Iris pigment epithelial cell (primary cell): ENCODE results near the gene KIF26B.

Experiments
- DNase-seq: peaks from one replicate; pipeline ENCODE4 v3.0.0-alpha.2; 2011; ENCODE audit warnings: low read depth

The KIF26B gene

DNA sequence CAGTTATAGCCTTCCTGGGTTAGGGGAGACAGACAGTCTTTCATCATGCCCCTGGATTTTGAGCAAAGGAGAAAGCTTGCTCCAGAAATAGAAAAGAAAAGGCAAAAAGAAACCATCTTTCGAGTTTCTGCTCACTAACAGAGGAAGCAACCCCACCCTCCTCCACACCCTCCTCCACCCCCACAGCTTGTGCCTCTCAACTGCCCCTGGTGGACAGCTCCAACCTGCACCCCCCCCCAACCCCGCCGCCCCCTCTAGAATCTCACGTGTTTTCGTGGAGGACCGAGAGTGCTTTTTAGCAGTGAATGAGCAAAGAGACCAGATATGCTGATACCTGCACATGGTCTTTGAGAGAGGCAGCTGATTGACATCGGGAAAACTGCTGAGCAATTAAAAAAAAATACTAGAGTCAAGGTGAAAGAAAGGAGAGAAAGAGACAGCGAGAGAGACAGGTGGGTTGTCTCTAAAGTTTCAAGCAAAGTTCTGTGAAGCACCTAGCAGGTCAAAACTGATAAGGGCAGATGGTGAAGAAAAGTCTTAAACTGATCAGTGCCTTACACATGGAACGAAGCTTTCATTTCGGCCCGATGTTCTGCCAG is 358.3 kb downstream of the KIF26B start:
- DNase-seq = peak; percentile 16

DNA sequence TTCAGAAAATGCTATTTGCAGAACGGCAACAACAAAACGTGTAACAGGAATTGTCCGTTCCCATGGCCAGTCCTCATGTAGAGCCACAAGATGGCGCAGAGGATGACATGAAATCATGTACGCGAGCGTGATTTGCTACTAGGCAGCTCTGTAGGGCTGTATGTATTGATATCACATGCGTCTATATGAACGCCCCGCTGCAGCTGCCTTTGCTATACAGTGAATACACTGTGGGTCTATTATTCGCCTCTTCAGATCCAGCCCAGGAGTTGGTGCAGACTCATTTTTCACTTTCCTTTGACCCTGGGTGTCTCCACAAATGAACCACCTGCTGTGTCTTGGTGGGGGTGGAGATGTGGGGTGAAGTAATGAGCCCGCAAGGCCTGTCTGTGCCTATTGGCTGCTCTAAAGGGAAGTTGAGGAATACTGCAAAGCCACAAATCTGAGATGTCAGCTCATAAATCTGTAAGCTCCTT is 361.5 kb downstream of the KIF26B start:
- DNase-seq = no peak

DNA sequence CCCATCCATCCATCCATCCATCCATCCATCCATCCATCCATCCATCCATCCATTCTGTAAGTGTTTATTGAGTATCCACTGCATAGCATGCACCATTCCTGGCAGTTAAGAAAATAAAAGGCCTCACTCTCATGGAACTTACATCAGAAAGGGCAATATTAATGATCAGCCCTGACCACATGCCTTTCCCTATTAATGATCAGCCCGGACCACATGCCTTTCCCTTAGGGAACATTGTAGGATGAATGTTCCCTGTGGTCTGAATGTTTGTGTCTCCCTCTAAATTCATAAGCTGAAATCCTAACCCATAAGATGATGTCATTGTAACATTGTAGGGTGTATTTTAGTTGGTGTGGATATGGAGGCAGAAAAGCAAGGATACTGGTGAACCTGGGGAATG is 365.8 kb downstream of the KIF26B start:
- DNase-seq = no peak

- no peak for DNase-seq
Measured at GRCh38 chr1:245526141-245526540, 371.4 kb downstream of the KIF26B start.

DNA sequence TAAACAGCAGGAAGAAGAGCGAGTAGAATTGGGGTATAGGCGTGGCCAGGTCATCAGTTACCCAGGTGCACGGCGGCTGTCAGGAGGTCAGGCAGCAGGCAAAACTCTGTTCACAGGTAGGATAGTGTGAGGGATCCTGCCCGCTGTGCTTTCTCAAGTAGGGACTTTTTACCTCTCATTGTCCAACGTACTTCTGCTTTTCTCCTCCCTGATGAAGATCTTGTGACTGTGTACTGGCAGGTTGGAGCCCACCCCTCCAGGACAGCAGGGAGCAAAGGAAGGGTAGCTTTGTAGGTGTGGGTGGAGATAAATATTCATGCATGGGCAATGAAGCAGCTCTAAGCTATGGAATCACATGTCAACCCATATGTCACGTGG is 373.5 kb downstream of the KIF26B start:
- DNase-seq = no peak

GRCh38 chr1:245530937-245531336 is 376.2 kb downstream of the KIF26B start:
- no peak for DNase-seq

GRCh38 chr1:245537992-245538391 is 383.2 kb downstream of the KIF26B start:
- peak; percentile 70 for DNase-seq

DNA sequence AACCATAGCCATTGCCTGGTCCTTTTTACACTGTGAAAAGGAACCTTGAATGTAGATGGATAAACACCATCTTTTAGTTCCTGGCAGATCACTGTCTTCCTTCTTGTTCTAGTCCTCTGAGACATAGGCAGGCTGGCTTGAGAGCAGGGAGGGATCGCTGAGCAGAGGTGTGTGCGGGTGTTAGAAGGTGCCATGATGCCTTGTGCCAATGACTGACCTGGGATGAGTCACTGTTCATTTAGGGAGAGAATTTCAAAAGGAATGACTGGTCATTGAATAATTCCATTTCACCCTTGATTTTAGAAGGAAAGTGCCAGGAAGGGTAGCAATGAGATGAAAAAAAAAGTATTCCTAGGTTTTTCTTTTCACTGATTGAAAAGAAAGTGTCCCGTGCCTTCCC is 383.9 kb downstream of the KIF26B start:
- no peak for DNase-seq

GRCh38 chr1:245541369-245541768 is 386.6 kb downstream of the KIF26B start:
- no peak for DNase-seq

- DNase-seq = no peak
Measured at GRCh38 chr1:245542365-245542764, 387.6 kb downstream of the KIF26B start.

- no peak for DNase-seq
Measured at GRCh38 chr1:245544236-245544635, 389.5 kb downstream of the KIF26B start.

DNA sequence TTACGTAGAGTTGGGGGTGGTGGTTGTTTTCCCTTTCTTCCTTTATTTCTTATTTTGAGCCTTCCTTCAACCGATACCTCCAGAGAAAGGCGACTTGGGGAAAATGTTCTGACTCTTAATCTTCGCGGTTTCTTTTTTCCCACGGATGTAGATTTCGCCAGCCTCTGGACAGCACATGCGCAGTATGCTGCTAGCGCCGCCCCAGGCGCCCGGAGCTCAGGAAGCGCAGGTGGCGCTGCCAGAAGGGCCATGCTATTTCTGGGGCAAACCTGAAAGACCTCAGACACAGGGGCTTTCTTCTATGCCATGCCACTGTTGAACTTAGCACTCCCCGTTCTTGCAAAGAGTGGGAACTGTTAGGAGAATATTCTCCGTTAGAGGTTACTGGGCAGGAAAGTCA is 392.1 kb downstream of the KIF26B start:
- no peak for DNase-seq

- DNase-seq = no peak
Measured at GRCh38 chr1:245549996-245550719, 395.4 kb downstream of the KIF26B start.

DNA sequence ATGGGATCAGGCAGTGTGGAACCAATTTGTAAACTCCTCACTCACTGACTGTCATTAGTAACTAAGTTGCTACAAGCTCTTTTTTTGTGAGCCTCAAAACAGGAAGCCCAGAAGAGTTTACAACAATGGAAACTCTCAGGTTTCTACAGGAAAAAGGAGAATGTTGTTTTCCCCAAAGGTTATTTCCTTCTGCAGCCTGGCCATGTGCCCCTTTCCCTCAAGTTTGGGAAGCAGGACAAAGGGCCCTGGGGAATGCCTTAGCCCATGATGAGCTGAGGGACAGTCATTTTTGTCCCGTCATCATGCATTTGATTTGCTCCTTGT is 395.9 kb downstream of the KIF26B start:
- no peak for DNase-seq

GRCh38 chr1:245551536-245551935 is 396.8 kb downstream of the KIF26B start:
- DNase-seq = no peak

DNA sequence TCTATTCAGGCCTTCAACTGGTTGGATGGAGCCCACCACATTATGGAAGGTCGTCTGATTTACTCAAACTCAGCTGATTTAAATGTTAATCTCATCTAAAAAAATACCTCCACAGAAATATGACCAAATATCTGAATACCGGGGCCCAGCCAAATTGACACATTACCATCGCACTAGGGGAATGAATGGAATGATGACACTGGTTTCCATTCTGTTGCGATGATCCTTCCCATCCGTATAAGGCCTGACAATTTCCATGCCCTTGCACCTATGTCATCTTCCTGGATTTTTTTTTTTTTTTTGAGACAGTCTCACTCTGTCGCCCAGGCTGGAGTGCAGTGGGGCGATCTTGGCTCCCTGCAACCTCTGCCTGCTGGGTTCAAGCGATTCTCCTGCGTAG is 397.5 kb downstream of the KIF26B start:
- DNase-seq = no peak

DNA sequence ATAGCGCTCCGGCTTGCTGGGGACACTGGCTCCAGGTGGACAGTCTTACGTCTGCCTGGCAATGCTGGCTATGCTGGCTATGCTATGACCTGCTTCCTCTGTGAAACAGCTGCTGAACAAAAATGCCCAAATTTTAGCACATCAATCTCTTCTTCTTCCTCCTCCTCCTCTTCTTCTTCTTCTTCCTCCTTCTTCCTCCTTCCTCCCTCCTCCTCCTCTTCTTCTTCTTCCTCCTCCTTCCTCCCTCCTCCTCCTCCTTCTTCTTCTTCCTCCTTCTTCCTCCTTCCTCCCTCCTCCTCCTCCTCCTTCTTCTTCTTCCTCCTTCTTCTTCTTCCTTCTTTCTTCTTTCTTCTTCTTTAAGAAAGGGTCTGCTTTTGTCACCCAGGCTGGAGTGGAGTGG is 401.3 kb downstream of the KIF26B start:
- no peak for DNase-seq

GRCh38 chr1:245558069-245558468 is 403.3 kb downstream of the KIF26B start:
- DNase-seq = no peak

DNA sequence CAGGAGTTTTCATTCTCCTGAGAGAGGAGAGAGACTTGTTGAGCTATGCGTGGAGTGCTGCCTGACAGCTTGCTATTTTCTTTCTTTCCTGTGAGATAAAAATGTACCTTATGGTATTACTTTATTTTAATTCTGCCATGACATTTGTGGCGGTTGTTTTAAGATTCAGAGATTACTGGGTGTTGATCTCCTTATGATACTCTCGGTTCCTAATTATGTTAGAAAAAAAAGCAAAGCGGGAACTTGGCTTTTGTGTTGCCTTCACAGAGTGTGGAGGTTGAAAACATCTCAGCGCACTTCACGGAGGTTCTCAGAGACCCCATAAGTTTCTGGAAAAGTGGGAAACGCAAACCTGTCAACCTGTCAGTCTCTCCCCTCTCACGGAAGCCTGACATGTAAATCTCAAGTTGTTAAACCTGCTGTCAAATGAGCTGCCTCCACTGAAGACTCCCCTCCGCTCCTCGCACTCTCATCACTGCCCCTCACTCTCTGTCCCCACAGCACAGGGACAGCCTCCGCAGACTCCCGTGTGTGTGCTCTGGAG is 405.6 kb downstream of the KIF26B start:
- DNase-seq = no peak

DNA sequence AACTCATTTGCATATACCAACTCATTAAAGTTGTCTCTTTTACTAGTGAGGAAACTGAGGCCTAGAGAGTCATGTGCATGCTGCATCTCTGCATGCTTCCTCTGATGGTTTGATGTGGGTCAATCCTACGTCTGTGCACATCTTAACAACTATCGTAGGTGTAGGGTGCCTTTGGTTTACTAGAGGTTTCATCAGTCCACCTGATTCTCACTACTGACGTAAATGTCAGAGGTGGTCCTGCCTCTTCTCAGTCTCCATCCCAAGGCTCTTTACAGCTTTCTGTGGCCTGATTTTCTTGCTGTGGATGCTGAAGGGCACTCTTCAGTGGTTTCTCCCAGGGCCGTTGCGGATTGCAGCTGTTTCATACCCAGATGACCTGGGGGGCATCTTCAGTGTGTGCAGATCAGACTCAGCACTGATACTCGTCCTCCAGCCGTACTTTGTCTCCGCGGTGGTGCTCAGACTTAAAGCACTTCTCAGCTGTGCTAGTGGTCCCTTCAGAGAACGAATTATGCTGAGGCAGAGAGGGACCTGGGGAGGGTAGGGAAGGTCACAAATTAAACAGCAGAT is 407.0 kb downstream of the KIF26B start:
- DNase-seq = no peak

GRCh38 chr1:245566134-245566533 is 411.3 kb downstream of the KIF26B start:
- no peak for DNase-seq

DNA sequence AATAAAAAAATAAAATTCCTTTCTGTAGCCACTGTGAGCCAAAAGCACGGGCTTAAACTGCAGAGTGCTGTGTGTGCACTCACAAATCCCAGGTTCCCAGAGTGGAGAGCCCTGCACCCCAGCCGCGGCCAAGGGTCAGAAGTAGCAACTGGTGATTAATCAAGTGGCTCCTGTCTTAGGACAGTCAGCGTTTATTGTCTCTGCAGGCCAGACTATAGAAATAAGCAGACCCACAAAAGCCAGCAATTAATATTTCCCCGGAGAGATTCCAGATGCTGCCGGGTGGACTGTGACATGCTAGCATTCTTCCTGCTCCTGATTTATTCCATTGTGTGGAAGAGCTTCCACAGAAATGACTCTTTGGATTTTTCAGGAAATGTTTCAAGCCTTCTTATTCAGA is 412.2 kb downstream of the KIF26B start:
- DNase-seq = no peak

DNA sequence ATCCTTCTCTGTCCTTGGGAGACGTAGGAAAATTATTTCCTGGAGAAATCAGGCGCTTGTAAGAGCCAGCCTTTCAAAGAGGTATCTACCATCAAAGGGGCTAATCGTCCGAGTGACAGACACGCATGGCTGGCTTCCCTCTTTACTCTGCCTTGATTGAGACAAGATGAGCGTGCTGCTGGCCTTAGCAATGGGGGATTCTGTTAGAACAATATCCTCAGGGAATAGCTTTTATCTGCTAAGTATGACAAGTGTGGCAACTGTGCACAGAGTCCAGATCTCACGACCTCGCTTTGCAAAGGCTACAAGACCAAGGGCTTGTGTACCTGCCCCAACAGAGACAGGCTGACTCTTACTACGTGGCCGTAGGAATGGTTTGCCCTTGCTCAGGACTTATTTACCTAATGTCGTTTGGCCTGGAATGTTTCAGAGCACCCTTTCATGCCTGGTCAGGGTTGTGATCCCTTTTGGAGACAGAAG is 417.1 kb downstream of the KIF26B start:
- no peak for DNase-seq
